PC-9 (cell line): ENCODE results near the gene TRAF2. TPM values are rescaled to one million over a fixed set of nuclear protein-coding genes. Genes with fewer than 3 reads are reported as not detected.

Experiments
- BruUV-seq: library from RNA; stranded (reverse); fragments of 400-500 nt; replicated peaks from 2 replicates; lab custom pipeline; 2021; lab: Mats Ljungman, UMichigan
- CTCF ChIA-PET: fragments of 300-600 bp; sonication (Branson Sonifier 250); formaldehyde crosslinking; loops from one replicate; lab custom pipeline; 2022; ENCODE audit warnings: antibody characterized with exemption; lab: Charles Lee
- POLR2A ChIA-PET: fragments of 300-600 bp; sonication (Branson Sonifier 250); formaldehyde crosslinking; loops from one replicate; lab custom pipeline; 2022; ENCODE audit warnings: antibody characterized with exemption; ENCODE audit not compliant: unreplicated experiment; lab: Charles Lee
- DNase-seq, 2 experiments: peaks; one replicate each; pipeline versions ENCODE4 v3.0.0 to v3.0.0-alpha.2; 2015 to 2022; ENCODE audit warnings: mixed read lengths in 1 of 2
- H2AFZ ChIP-seq: fragments of 200-600 bp; sonication (generic); 2 replicates; pipeline ENCODE4 v1.8.1; 2017; ENCODE audit warnings: antibody characterized with exemption
- H3F3A ChIP-seq: fragments of 200-600 bp; sonication (generic); 2 replicates; pipeline ENCODE4 v1.8.1; 2017; ENCODE audit warnings: antibody characterized with exemption, mild to moderate bottlenecking, low read depth; ENCODE audit not compliant: insufficient read depth
- H3K27ac ChIP-seq: fragments of 200-600 bp; sonication (generic); 2 replicates; pipeline ENCODE4 v1.6.1; 2016; ENCODE audit warnings: mixed run types
- H3K27me3 ChIP-seq: fragments of 200-600 bp; sonication (generic); 2 replicates; pipeline ENCODE4 v1.6.1; 2016; ENCODE audit warnings: low read depth, mixed run types; ENCODE audit not compliant: insufficient read depth
- H3K36me3 ChIP-seq: fragments of 200-600 bp; sonication (generic); 2 replicates; pipeline ENCODE4 v1.6.1; 2016; ENCODE audit warnings: low read depth, mixed run types
- H3K4me1 ChIP-seq: fragments of 200-600 bp; sonication (generic); replicated peaks from 2 replicates; pipeline ENCODE4 v1.6.1; 2016; ENCODE audit warnings: mixed run types; ENCODE audit not compliant: insufficient read depth
- H3K4me2 ChIP-seq: fragments of 200-600 bp; sonication (generic); 2 replicates; pipeline ENCODE4 v1.6.1; 2017; ENCODE audit warnings: mixed run types
- H3K4me3 ChIP-seq: fragments of 200-600 bp; sonication (generic); 2 replicates; pipeline ENCODE4 v1.6.1; 2016; ENCODE audit warnings: mixed run types
- H3K79me2 ChIP-seq: fragments of 200-600 bp; sonication (generic); 2 replicates; pipeline ENCODE4 v1.6.1; 2017; ENCODE audit warnings: low read depth, mixed run types
- H3K9me2 ChIP-seq: fragments of 200-600 bp; sonication (generic); 2 replicates; pipeline ENCODE4 v1.8.1; 2017; ENCODE audit warnings: mild to moderate bottlenecking; ENCODE audit not compliant: insufficient read depth
- H3K9me3 ChIP-seq: fragments of 200-600 bp; sonication (generic); 2 replicates; pipeline ENCODE4 v1.8.1; 2016; ENCODE audit warnings: low read depth; ENCODE audit not compliant: insufficient read depth
- H4K20me1 ChIP-seq: fragments of 200-600 bp; sonication (generic); 2 replicates; pipeline ENCODE4 v1.8.1; 2017; ENCODE audit not compliant: insufficient read depth
- EZH2 ChIP-seq: fragments of 200-600 bp; sonication (generic); IDR thresholded peaks from 2 replicates; pipeline ENCODE4 v1.8.0; 2017; ENCODE audit warnings: antibody characterized with exemption, low read depth
- intact Hi-C: fragments of 100-400 bp; cut with micrococcal nuclease; formaldehyde crosslinking; loops from one replicate; pipeline ENCODE4 v1.10.0; 2022; ENCODE audit not compliant: unreplicated experiment
- total RNA-seq: library from RNA; stranded (reverse); gene quantifications from 2 replicates; pipeline ENCODE4 v1.2.3, GENCODE V29; 2021
- TF ChIP-seq, protein P1 (sequence below): fragments of 200-600 bp; sonication (generic); conservative IDR thresholded peaks from 2 replicates; pipeline ENCODE4 v1.6.1; 2017; ENCODE audit warnings: mixed run types, antibody characterized with exemption, mild to moderate bottlenecking, moderate library complexity

The TRAF2 gene
- total RNA-seq, 1 experiment from 2014 or later, result 42.7 TPM

DNA sequence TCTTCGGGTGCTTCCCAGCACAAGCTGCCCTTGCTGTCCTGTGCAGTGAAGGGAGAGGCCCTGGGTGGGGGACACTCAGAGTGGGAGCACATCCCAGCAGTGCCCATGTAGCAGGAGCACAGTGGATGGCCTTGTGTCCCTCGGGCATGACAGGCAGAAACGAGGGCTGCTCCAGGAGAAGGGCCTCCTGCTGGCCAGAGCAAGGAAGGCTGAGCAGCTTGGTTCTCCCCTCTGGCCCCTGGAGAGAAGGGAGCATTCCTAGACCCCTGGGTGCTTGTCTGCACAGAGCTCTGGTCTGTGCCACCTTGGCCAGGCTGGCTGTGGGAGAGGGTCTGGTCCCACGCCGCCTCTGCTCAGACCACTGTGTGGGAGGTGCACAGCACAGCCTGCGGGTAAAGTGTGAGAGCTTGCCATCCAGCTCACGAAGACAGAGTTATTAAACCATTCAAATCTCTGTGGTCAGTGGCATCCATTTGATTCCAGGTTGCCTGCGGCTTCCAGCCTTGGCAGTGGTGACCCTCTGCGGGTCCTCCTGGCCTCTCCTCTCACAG lies 39.9 kb downstream of the TRAF2 start:
- H3K27ac ChIP-seq, result no peak overlapping the region
- no peaks in the 10 kb centered on the region for H3K27me3 ChIP-seq
- POLR2A ChIA-PET, result no interaction called here
- peaks cover 4% of the 10 kb centered on the region; the same call in 1 of the 2 replicates for H3F3A ChIP-seq
- CTCF ChIA-PET, result no interaction called here
- no peak for TF ChIP-seq EZH2
- TF ChIP-seq, protein P1, sequence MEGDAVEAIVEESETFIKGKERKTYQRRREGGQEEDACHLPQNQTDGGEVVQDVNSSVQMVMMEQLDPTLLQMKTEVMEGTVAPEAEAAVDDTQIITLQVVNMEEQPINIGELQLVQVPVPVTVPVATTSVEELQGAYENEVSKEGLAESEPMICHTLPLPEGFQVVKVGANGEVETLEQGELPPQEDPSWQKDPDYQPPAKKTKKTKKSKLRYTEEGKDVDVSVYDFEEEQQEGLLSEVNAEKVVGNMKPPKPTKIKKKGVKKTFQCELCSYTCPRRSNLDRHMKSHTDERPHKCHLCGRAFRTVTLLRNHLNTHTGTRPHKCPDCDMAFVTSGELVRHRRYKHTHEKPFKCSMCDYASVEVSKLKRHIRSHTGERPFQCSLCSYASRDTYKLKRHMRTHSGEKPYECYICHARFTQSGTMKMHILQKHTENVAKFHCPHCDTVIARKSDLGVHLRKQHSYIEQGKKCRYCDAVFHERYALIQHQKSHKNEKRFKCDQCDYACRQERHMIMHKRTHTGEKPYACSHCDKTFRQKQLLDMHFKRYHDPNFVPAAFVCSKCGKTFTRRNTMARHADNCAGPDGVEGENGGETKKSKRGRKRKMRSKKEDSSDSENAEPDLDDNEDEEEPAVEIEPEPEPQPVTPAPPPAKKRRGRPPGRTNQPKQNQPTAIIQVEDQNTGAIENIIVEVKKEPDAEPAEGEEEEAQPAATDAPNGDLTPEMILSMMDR, result no peak; the same call in 1 of the 2 replicates
- no peaks in the 10 kb centered on the region for H4K20me1 ChIP-seq
- intact Hi-C loops, result no loop called here
- H2AFZ ChIP-seq, result no peak overlapping the region
- no peak for DNase-seq
- 0 out of 2 replicates have a peak, but pooled peaks cover 3% of the 10 kb centered on the region for H3K4me1 ChIP-seq
- no peaks in the 10 kb centered on the region for H3K9me2 ChIP-seq
- BruUV-seq, result no TSS peak
- H3K36me3 ChIP-seq, result no peaks in the 10 kb centered on the region; the same call in 1 of the 2 replicates
- no peak overlapping the region for H3K4me2 ChIP-seq
- H3K4me3 ChIP-seq, result no peak overlapping the region
- no peaks in the 10 kb centered on the region for H3K79me2 ChIP-seq
- no peaks in the 10 kb centered on the region for H3K9me3 ChIP-seq

DNA sequence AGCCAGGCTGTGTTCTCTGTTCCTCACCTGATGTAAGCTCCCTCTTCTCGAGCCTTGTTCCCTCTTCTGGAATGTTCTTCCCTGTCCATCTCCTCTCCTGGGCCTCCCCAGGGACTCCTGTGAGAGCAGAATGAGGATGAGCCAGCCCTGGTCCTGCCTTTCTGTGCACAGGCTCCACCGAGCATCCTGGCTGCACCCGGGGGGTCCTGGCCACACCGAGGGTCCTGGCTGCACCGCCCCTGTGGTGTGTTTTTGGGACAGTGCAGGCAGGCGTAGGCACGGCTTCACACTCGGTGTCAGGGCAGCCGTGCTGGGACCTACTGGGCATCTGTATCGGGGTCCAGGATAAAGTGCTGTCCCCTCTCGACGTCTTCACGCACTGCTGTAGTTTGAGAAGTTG lies 40.4 kb downstream of the TRAF2 start:
- H2AFZ ChIP-seq, result no peak overlapping the region
- no peaks in the 10 kb centered on the region for H3K79me2 ChIP-seq
- no peaks in the 10 kb centered on the region for H4K20me1 ChIP-seq
- H3K4me3 ChIP-seq, result no peak overlapping the region
- DNase-seq, result no peak
- TF ChIP-seq, protein P1, result no peak
- no peak for TF ChIP-seq EZH2
- intact Hi-C loops, result no loop called here
- BruUV-seq, result no TSS peak
- POLR2A ChIA-PET, result no interaction called here
- H3K4me1 ChIP-seq, result peaks cover 8% of the 10 kb centered on the region
- H3K27me3 ChIP-seq, result no peaks in the 10 kb centered on the region
- CTCF ChIA-PET, result no interaction called here
- H3K36me3 ChIP-seq, result no peaks in the 10 kb centered on the region; the same call in 1 of the 2 replicates
- no peak overlapping the region for H3K27ac ChIP-seq
- H3K4me2 ChIP-seq, result no peak overlapping the region
- H3K9me3 ChIP-seq, result no peaks in the 10 kb centered on the region
- H3K9me2 ChIP-seq, result no peaks in the 10 kb centered on the region
- peaks cover 9% of the 10 kb centered on the region; the same call in 1 of the 2 replicates for H3F3A ChIP-seq

DNA sequence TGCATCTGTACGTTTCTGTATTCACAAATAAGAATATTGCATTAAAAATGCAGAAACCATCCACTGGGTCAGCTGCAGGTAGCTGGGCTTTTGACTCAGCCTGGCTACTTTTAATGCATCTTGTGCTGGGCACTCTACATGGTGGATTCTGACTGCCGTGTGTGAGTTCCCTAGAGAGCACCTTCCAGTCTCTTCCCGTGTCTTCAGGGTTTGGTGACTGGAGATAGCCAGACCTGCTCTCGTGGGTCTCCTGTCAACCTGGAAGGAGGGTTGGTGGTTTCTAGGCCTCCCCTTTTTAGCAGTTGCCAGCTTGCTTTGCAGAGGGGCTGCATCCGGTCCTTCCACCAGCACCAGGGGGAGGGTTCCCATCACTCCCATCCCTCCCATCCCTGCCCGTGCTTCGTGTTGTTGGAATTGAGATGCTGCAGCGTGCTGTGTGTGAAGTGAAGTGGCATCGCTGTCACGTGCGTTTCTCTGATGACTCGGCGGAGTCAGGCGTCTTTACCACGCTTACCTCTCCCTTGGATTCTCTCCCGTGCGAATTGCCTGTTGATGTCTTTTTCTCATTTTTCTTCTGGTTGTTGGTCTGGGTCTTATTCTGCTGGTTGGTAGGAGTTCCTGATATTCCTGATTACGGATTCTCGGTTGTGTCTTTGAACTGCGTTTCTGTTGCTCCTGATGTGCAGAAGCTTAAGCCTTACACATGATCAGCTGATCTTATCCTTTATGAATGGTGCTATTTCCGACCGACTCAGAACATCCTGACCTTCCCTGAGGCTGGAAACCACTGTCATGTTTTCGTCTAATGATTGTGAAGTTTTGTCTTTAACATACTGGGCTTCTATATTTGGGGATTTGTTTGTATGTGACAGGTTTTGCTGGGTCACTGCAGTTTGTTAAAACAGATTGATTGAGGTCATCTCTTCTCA lies 41.3 kb downstream of the TRAF2 start:
- H3K27ac ChIP-seq, result no peak overlapping the region
- DNase-seq, result no peak
- H3K9me3 ChIP-seq, result no peaks in the 10 kb centered on the region
- peaks cover 12% of the 10 kb centered on the region; the same call in 1 of the 2 replicates for H3F3A ChIP-seq
- H3K4me3 ChIP-seq, result no peak overlapping the region
- ChIA-PET POLR2A (no interaction called here), CTCF (interaction anchor here (0.6 to 0.7 kb wide), 2 partner anchors 73 to 134 kb away, joined by 3 to 8 read pairs; no protein-coding TSS in a partner anchor)
- peaks cover 10% of the 10 kb centered on the region for H3K4me1 ChIP-seq
- intact Hi-C loops, result no loop called here
- no peaks in the 10 kb centered on the region for H3K9me2 ChIP-seq
- H3K4me2 ChIP-seq, result no peak overlapping the region
- H3K27me3 ChIP-seq, result no peaks in the 10 kb centered on the region
- no peaks in the 10 kb centered on the region; the same call in 1 of the 2 replicates for H3K36me3 ChIP-seq
- TF ChIP-seq, protein P1, result no peak
- no peak for TF ChIP-seq EZH2
- no peaks in the 10 kb centered on the region for H4K20me1 ChIP-seq
- no peak overlapping the region for H2AFZ ChIP-seq
- no TSS peak for BruUV-seq
- H3K79me2 ChIP-seq, result no peaks in the 10 kb centered on the region
